ENCODE results near the gene DLX5.

Gene DLX5

DNA sequence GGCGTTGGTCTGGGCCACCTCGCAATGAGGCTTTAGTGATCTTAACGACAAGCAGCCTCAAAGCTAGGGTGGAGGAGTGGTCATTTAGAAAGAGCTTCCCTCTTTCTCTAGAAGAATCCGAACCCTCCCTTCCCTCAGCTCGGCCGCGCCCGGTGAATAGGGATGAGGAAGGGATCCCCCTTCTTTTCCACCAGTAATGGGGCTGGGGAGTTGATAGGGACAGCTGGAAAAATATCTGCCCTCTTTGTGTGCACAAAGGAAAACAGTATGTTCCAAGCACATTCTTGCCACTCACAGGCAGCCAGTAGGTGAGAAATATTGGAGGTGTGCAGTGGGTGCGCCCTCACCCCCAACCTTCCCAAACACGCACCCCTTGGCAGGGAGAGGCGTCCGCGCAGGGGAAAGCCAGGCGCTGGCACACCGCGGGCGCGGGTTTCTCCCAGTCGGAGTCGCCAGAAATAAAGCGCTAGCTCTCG, 6.5 kb downstream of the DLX5 start:
- no peak for DNase-seq

DNA sequence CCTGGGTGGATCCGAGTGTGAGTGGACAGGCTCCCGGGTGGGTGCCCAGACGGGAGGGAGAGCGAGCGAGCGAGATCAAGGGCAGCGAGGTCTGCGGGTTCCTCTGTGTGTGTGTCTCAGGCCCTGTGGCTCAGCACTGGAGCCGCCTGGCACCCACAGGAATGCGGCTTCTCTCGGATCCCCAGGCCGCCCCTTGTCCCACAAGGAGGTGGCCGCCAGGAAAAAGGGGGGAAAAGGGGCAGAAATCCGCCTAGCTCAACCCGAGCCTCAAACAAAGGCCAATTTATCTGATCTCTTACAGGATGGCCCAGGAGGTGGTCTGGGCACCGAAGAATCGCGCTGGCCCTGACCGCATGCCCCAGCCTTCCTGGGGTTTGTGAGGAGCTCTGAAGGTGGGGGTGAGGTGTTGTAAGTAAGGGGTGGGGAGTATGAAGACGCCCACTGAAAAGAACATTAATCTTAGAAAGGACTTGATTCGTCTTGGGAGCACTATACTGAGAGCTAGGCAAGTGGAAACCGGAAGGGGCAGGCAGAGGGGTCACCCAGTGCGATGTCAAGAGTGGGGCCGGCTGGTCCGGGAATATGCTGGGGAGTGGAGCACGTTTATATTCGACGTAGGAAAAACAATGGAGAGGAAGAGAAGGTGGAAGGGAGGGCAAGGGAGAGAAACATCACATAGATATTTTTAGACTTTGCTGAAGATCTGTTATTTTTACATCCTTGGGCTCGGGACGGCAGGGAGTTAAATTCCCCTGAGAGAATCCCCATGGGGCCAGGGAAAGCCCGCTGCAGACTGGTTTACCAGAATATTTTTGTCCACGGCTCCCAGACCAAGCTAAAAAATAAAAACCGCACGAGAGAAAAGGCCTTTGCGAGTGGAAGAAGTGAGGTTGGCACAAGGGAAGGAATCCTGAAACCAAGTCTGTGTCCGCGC, 7.2 kb downstream of the DLX5 start:
- no peak for DNase-seq

DNA sequence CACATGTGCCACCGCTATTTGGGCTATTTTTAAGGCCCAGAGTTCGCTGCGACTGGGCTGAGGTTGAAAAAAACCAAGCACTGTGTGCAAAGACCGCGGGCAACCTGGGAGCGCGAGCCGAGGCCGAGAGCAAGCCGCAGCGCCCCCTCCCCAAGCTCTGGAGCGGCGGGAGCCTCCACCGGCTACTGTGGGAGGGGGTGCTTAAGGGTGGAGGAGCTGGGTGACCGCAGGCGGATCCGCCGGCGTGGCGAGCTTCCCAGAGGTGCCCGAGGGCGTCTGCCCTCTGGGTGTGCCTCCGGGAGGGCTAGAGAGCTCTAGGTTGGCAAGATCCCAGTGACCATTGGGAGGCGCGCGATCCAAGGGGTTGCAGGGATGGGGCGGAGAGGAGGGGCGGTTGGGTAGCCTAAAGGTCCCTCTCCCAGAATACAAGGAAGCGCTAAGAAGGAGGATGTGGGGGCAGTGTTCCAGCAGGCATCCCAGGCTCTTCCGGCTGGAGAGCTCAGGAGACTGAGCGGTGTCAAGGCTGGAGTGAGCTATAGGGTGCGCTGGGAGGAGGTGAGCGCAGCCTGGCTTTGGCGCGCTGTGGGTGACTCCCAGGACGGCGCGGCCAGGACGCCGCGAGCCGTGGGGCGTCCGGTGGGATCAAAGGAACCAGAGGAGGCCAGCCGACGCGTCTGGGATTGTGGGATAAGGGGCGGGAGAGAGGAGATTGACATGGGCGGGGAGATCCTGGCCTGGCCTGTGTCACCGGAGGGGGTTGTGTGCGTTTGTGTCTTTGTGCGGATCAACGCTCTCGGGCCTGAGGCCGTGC, 8.0 kb downstream of the DLX5 start:
- no peak for DNase-seq

DNA sequence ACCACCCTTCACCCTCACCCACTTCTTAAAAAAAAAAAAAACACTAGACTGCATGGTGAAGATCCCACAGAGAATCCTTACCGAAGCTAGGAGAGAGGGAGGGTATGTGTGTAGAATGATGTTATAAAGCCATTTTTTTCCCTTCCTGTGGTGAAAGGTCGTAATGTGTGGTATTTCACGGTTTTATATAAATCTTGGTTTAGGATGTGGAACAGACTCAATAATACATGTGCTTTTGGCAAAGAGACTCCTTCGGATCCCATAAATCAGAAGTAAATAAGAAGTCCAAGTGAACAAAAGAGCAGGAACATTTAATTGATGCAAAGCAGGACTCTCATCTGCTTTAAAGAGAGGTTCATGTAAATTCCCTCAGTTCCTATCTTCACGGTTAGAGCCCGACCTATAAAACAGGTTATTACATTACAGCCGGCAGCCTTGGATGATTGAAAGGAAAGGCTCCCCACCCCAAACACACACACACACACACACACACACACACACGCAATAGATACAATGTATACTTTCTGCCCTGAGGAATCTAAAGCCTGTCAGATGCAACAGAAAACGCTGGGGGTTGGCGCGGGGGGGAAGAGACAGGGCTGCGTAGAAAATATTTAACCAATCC, 8.8 kb downstream of the DLX5 start:
- DNase-seq: no peak

DNA sequence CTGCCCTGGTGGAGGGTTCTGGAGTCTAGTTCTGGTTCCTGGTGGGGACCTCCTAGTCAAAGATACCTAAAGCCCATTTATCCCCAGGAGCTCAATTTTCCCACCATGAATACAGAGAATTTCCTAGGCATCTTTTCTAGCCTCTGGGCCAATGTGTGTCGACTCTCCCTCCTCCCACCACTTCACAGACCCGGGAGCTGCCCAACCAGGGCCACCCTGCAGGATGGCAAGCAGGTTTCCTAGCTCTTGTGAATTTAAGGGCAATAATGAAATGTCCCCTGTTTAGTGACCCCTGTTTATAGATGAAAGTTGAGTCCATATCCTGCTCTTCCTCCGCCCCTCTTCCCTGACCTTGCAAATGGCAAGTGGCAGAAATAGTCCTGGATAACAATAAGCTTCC, 9.4 kb downstream of the DLX5 start:
- DNase-seq: no peak

DNA sequence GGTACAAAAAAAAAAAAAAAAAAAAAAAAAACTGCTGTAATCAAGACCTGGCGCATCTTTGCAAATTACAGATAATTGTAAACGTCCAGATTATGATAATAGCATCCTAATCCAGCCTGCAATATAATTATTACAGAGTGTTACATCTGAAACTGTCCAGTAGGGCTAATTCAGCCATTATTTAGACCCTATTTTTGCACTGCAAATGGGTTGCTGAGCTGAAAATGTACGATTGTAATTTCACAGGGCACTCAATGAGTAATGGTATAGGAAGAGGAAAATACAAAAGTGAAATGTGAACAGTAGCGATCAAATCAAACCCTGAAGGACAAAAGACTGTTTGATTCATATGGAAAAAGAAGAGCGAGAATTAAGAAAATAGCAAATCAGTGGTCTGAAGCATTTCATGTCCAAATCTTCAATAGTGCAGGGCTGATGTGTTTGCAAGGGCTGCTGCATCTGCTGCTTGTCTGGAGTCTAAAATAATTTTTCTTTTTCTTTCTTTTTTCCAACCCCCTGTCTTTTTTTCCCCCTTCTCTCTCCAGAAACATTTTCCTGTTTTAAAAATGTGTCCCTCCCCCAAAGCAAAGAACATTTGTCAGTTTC, 10.4 kb downstream of the DLX5 start:
- no peak for DNase-seq

DNA sequence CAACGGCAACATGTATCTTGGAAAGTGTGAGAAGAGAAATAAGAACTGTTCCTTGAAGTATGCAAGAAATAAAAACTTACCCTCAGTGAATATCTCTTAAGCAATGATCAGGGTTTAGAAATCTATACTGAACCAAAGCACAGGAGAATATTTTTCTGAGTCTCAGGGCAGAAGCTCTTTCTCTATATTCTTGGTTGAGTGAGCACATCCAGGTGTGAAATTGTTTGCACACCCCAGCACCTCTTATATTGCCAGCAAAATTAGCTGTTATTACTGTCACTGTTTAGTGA, 10.8 kb downstream of the DLX5 start:
- DNase-seq: no peak

DNA sequence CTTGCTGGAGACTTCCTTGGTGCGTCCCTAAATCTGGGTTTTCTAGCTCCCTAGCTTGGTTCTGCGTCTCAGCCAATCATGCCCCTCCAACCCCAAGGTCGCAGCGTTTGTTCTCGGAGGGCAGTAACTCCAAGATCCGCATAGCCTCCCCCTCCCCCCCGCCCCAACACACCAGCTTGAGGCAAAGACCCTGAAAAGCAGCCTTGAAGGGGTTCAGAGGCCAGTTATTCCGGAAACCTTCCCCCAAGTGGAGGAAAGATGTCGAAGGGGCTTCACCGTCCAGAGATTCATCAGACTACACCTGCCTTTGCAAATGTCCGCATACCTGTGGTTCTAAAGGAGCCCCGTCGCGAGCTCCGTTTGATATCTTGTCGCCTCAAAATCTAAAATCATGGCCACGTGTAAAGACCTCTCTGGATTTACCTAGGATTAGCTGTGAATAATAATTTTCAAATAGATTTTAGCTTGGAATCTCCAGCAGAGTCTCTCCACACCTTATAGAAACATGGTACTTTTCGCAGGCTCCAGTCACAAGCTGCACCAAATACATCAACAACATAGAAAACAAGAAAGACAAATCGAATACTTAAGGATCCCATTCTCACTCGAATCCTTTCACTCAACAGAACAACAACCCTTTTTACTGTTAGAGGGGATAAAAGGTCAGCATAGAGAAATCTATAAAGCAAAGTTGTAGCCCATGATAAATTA, 11.3 kb downstream of the DLX5 start:
- no peak for DNase-seq

DNA sequence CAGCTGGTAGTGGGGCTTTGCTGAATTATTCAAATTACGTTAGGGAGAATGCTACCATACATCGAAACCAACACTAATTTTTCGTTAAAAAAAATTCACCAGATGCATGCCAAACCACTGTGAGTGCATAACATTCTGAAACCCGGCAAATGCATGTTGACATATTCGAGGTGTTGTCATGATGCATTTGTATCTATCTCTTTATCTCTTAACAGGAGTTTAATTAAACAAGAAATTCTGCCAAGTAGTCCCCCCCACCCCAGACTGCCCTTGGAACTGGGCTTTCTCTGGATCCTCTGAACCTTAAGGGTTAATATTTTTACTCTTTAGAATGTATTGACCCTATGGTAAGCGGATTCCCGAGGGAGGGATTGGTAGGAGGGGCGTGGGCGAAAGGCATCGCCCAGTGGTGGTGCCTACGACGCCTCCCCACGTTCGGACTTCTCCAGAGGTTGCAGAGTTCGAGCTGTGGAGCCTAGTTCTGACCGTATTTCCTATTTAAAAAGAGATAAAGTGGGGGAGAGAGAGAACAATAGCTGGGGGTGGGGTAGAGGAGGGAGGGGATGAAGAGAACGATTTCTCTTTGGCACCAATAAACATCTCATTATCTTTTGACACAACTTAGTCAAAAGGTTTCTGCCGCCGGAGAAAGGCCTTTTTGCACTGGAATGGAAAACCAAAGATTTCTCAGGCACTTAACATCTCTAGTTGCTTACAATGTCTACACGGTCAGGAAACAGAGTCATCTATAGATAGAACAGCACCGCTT, 12.1 kb downstream of the DLX5 start:
- no peak for DNase-seq

DNA sequence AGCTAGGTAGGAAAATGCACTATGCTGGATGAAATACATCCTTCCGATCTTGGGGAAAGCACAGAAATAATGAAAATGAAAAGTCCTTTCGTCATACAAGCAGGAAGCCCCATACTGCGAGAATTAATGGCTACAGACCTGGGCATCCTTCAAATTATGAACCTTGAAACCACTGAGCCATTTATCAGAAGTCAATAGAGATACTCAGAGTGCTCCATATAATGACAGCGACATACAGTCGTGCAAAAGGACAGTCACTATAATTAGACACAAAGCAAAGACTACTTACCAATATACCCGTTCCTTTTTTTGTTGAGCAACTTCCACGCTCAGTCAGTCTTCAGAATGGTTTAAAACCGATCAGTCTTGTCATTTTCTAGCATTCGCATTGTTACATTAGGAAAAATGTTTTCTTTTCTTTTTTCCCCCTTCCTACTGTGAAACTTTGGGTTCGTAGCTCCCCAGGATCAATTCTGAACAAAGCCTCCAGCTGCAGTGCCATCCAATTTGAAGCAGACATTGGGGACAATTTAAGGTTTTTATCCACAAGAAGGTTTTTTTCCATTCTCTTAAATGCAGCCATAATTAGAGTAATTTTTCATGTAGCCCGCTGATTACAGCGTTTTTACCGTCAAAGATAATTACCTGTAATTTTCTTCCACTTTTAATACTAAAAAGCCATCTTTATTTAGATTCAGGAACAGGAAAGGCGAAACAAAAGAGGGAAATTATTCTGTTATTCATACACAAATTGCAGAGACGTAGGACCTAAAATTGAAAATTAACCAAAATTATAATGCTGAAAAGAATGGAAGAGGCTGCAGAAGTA, 12.9 kb downstream of the DLX5 start:
- no peak for DNase-seq

DNA sequence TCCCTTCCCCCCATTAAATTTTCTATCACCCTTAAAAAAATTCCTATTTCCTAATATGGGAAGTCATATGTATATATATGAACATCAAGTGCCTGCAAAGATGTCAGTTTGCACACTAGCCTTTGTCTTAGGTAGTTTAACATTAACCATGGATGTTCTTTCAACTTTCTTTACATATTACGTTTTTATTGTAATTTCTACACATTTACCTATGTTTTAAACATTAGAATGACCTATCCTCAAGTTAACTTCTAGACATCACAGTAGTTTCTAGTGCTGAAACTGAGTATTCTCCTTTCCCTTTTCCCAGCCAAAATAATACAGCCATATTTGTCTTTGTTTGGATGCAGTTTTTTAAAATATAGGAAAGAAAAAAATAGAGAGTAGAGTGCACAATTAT, 13.5 kb downstream of the DLX5 start:
- no peak for DNase-seq

DNA sequence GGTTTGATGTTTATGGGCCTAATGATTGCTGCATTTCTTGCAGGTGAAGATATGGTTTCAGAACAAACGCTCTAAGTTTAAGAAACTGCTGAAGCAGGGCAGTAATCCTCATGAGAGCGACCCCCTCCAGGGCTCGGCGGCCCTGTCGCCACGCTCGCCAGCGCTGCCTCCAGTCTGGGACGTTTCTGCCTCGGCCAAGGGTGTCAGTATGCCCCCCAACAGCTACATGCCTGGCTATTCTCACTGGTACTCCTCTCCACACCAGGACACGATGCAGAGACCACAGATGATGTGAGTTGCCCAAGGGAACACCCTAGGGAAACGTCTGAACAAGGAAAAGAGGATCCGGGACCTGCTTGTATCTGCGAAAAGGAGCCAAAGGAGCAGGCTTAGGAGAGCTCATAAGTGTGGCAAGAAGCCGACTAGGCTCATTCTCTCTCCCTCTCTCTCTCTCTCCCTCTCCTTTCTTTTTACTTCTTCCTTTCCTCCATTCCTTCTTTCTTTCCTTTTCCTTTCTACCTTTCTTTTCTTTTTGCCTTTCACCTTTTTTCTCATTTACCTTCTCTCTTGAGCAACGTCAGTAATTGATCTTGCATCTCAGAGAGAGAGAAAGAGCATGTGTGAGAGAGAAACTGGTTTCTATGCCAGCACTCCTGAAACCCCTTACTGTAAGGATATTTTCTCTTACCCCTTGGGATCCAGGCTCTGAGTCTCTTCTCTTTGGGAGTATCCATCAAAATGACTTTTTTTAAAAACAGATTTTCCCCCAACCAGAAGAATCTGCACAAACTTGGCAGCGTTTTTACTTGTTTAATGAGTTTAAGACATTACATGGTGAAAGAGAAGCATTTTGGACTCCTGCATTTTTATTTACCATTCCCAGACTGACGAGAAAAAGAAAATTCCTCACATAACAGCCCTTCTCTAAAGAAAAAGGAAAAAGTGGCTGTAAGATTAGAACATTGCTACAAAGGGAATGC, 14.6 kb downstream of the DLX5 start:
- DNase-seq: no peak

DNA sequence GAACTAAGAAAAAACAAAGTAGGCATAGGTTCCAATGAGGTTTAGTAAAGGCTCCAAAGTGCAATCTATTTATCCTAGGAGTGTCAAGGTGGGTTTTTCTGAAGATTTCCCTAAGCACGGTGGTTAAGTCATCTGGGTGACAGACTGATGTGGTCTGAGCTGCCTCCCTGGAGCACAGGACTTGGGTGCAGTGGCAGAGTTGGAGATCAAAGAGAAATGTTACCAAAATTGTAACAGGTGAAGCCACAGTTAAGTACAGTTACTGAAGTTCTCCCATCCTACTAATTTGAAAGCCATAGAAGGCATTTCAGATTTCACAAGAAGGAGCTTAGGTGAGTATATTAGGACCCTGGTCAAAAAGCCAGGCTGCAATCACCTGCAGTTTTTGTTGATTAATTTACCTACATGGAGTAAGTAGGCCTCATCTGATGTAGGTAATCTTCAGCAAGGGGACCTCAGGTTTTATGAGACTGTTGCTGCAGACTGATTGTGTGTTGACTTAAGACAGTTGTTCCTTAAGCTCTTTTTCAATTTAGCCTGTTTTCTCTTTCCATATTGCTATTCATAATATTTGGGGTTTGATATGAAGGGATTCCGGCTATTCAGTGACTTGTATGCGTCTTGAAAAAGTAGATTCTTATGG, 16.2 kb downstream of the DLX5 start:
- no peak for DNase-seq

DNA sequence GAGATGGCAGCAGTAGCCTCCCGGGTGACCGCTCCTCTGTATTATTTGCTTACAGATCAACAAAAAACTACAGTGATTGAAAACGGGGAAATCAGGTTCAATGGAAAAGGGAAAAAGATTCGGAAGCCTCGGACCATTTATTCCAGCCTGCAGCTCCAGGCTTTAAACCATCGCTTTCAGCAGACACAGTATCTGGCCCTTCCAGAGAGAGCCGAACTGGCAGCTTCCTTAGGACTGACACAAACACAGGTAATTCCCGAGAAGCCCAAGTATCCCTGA, 17.1 kb downstream of the DLX5 start:
- no peak for DNase-seq

DNA sequence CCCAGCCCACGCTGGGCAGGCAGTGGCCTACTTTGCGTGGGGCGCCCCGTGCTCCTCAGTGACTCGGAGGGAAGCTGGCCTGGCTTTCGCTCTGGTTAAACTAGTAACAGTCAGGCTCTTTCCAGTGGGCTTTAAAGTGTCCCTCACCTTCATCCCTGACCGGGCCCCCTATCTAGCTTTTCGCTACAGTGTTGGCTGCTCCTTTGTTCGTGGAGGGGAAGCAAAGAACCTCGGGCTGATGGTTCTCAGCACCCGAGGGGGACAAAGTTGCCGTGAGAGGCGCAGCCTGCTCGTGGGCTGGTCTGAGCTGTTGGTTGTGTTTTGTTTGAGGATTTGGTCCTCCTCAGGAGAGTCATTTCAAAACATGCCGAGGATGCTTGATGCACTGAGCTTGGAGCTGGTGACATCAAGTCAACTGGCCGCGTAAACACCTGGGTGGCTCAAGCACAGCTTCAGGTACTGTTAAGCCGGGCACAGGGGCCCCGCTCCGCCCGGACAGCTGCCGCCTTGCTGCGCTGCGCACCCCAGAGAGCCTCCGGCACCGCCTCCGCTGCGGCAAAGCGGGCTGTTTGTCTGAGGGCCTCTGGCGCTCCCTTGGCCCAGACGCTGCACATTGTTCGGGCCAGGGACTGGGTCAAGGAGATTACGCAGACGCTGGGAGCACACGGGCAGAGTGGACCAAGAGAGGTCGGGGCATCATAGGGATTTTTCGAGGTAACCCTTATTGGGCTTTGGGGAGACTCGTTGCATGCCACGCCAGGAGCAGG, 17.6 kb downstream of the DLX5 start:
- no peak for DNase-seq

DNA sequence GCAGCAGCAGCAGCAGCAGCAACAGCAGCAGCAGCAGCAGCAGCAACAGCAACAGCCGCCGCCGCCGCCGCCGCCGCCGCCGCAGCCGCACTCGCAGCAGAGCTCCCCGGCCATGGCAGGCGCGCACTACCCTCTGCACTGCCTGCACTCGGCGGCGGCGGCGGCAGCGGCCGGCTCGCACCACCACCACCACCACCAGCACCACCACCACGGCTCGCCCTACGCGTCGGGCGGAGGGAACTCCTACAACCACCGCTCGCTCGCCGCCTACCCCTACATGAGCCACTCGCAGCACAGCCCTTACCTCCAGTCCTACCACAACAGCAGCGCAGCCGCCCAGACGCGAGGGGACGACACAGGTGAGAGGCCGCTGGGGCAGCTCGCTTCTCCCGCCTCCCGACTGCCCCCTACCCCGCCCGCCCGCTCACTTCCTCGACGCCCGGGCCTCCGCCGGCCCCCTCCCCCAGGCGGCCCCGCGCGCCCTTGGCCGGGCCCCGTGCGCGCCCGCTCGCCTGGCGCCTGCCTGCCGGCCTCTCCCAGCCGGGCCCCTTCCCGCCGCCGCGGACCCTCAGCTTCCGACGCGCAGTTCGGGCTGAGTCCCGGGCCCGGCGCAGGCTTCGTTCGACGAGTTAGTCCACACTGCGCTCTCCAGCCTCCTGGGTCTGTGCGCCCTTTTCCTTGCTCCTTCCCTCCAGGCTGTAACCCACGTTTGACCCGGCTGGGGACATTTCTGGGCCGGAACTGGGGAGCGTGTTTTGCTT, 18.4 kb downstream of the DLX5 start:
- no peak for DNase-seq

DNA sequence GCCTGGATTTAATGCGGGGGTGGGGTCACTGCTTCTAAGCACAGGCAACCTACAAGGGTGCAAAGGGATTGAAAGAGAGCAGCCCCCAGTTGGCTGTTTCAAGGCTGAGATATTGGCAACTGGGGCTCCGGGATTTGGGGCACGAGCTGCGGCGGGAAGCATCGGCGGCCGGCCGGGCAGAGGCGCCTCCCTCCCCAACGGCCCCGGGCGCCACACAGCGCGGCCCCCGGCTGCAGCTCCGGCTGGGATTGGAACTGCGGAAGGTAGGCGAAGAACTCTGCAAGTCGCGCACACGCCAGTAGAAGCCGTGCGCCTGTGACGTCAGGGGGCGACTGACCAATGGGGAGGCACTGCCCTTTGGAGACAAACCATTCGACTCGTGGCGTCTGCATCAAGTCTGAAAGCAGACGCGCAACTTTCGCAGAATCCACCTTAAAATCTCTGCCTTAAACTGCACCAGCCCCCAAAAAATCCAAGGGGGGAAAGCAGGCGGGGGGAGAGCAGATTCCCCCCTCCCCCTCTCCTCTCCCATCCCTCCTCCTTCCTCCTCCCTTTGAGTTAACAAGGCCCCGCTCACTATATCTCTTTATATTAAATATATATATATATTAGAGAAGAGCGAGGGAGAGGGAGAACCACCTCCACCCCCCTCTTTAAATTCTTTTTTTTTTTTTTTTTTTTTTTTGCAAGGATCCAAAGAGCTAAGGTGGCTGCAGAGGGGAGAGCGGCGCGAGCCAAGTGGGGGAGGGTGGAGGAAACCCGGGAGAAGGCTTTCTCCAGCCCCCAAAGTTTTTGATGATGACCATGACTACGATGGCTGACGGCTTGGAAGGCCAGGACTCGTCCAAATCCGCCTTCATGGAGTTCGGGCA, 19.2 kb downstream of the DLX5 start, which contains the start of gene DLX6:
Gene DLX6 (plus strand): TSS at position 371 of the 872 bp plus-strand sequence. CDS start 425 bp downstream, at position 796.
- DNase-seq: no peak
